ENCODE measurements around the gene ZBTB18. TPM values are rescaled to one million over a fixed set of nuclear protein-coding genes. Genes with fewer than 3 reads are reported as not detected.
"Not testable (repeated sequence)": the region's sequence is repeated elsewhere in the genome, so short reads cannot be mapped to it uniquely, and the experiment has no call there.

The ZBTB18 gene
- total RNA-seq, 1 experiment from 2014 or later: 16.8 TPM

DNA sequence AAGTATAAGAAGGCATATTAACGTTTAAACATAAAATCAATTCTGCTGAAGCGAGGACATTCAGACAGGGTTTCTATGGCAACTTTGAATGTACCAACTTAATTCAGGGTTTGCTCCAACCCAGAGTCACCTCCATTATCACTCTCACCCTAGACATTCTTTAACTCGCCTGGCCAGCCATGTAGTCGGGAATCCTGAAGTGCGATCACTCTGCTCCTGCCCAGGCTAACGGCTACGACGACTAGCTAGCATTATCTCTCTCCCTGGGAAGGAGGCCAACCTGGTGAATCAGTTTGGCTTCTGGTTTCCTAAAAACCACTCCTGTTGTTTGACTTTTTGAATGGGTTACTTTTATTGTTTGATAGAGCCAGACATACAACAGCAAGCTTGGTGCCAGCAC, 38.9 kb upstream of the ZBTB18 start:
- Histone ChIP-seq H3K9ac (ENCODE audit: low read length) (no peak overlapping the region), H2AFZ (ENCODE audit: low read length) (0 out of 2 replicates have a peak overlapping the region, but pooled peaks have one; percentile 14), H3K79me2 (ENCODE audit: low read length) (no peaks in the 10 kb centered on the region), H3K9me2 (replicated peaks; ENCODE audit: low read length) (no peaks in the 10 kb centered on the region), H3K4me3 (ENCODE audit: low read length) (peak overlapping the region; percentile 50), H3F3A (ENCODE audit: low read length, unreplicated experiment) (peaks cover 5% of the 10 kb centered on the region), H3K27me3 (ENCODE audit: low read length) (no peaks in the 10 kb centered on the region), H3K4me2 (ENCODE audit: low read length) (peak overlapping the region; percentile 80), H4K20me1 (ENCODE audit: low read length) (no peaks in the 10 kb centered on the region), H3K36me3 (ENCODE audit: low read depth, low read length) (no peaks in the 10 kb centered on the region), H3K27ac (ENCODE audit: low read length) (no peak overlapping the region), H3K9me3 (ENCODE audit: low read length) (no peaks in the 10 kb centered on the region), H3K4me1 (ENCODE audit: insufficient read depth, low read length) (peaks cover 7% of the 10 kb centered on the region)
- TF ChIP-seq EZH2 (IDR thresholded peaks at IDR 0.05; ENCODE audit: low read length, unreplicated experiment) (no peak), EZH2phosphoT487 (IDR thresholded peaks at IDR 0.05; ENCODE audit: borderline replicate concordance, low read length) (no peak)
- TF ChIP-seq, protein P1, sequence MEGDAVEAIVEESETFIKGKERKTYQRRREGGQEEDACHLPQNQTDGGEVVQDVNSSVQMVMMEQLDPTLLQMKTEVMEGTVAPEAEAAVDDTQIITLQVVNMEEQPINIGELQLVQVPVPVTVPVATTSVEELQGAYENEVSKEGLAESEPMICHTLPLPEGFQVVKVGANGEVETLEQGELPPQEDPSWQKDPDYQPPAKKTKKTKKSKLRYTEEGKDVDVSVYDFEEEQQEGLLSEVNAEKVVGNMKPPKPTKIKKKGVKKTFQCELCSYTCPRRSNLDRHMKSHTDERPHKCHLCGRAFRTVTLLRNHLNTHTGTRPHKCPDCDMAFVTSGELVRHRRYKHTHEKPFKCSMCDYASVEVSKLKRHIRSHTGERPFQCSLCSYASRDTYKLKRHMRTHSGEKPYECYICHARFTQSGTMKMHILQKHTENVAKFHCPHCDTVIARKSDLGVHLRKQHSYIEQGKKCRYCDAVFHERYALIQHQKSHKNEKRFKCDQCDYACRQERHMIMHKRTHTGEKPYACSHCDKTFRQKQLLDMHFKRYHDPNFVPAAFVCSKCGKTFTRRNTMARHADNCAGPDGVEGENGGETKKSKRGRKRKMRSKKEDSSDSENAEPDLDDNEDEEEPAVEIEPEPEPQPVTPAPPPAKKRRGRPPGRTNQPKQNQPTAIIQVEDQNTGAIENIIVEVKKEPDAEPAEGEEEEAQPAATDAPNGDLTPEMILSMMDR (conservative IDR thresholded peaks at IDR 0.05; ENCODE audit: low read depth, low read length): no peak
- no TSS peak for BruUV-seq (replicated peaks)
- ChIA-PET CTCF (no interaction called here), POLR2A (ENCODE audit: unreplicated experiment) (no interaction called here)
- peak; percentile 97 for DNase-seq
- peak; percentile 89 for ATAC-seq
- intact Hi-C loops (cut with micrococcal nuclease): loop anchor here (1.0 to 10.0 kb wide), 5 partner anchors 36 to 297 kb away; no protein-coding TSS in a partner anchor

GRCh38 chr1:244013100-244013499, 38.0 kb upstream of the ZBTB18 start:
- Histone ChIP-seq H3K36me3 (ENCODE audit: low read depth, low read length) (no peaks in the 10 kb centered on the region), H3K27ac (ENCODE audit: low read length) (no peak overlapping the region), H3K4me1 (ENCODE audit: insufficient read depth, low read length) (peaks cover 7% of the 10 kb centered on the region), H3K9ac (ENCODE audit: low read length) (no peak overlapping the region), H4K20me1 (ENCODE audit: low read length) (no peaks in the 10 kb centered on the region), H3F3A (ENCODE audit: low read length, unreplicated experiment) (peaks cover 5% of the 10 kb centered on the region), H3K79me2 (ENCODE audit: low read length) (no peaks in the 10 kb centered on the region), H2AFZ (ENCODE audit: low read length) (no peak overlapping the region), H3K9me3 (ENCODE audit: low read length) (no peaks in the 10 kb centered on the region), H3K27me3 (ENCODE audit: low read length) (no peaks in the 10 kb centered on the region), H3K4me2 (ENCODE audit: low read length) (peak overlapping the region; percentile 80), H3K4me3 (ENCODE audit: low read length) (no peak overlapping the region), H3K9me2 (replicated peaks; ENCODE audit: low read length) (no peaks in the 10 kb centered on the region)
- ChIA-PET CTCF (no interaction called here), POLR2A (ENCODE audit: unreplicated experiment) (no interaction called here)
- TF ChIP-seq EZH2phosphoT487 (IDR thresholded peaks at IDR 0.05; ENCODE audit: borderline replicate concordance, low read length) (no peak), EZH2 (IDR thresholded peaks at IDR 0.05; ENCODE audit: low read length, unreplicated experiment) (no peak)
- TF ChIP-seq, protein P1 (conservative IDR thresholded peaks at IDR 0.05; ENCODE audit: low read depth, low read length): no peak
- no TSS peak for BruUV-seq (replicated peaks)
- ATAC-seq: no peak
- intact Hi-C loops (cut with micrococcal nuclease): loop anchor here (2.0 to 10.0 kb wide), 4 partner anchors 148 to 298 kb away; no protein-coding TSS in a partner anchor
- DNase-seq: no peak

DNA sequence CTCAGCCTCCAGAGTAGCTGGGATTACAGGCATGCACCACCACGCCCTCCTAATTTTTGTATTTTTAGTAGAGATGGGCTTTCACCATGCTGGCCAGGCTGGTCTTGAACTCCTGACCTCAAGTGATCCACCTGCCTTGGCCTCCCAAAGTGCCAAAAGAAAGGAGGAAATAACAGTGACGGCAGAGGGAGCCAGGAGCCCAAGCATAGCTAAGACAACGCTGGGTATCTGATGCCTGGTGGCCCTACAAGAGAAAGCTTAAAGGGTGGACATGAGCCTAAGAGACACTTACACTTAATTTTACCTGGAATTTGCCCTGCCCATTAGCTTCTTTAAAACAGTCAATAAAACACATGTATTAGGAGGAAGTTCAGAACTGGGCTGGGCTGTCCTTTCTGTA, 36.2 kb upstream of the ZBTB18 start:
- H3K4me3 ChIP-seq (ENCODE audit: low read length); H3K79me2 ChIP-seq (ENCODE audit: low read length); H3K4me2 ChIP-seq (ENCODE audit: low read length); H2AFZ ChIP-seq (ENCODE audit: low read length); POLR2A ChIA-PET (ENCODE audit: unreplicated experiment); H3K9me3 ChIP-seq (ENCODE audit: low read length); H4K20me1 ChIP-seq (ENCODE audit: low read length); DNase-seq; H3K4me1 ChIP-seq (ENCODE audit: insufficient read depth, low read length); H3K27ac ChIP-seq (ENCODE audit: low read length); CTCF ChIA-PET; H3K36me3 ChIP-seq (ENCODE audit: low read depth, low read length); H3K9ac ChIP-seq (ENCODE audit: low read length); BruUV-seq (replicated peaks); H3K9me2 ChIP-seq (replicated peaks; ENCODE audit: low read length); ATAC-seq; H3F3A ChIP-seq (ENCODE audit: low read length, unreplicated experiment); H3K27me3 ChIP-seq (ENCODE audit: low read length): not testable (repeated sequence)
- intact Hi-C loops (cut with micrococcal nuclease): loop anchor here (5.0 to 10.0 kb wide), 3 partner anchors 173 to 300 kb away; no protein-coding TSS in a partner anchor
